GM20000 (cell line): ENCODE measurements around the gene NANS.
"Not testable (repeated sequence)": the region's sequence is repeated elsewhere in the genome, so short reads cannot be mapped to it uniquely, and the experiment has no call there.

ENCODE experiments used
- DNase-seq: peaks from one replicate; pipeline ENCODE4 v3.0.0; 2012; ENCODE audit warnings: low spot score
- CTCF ChIP-seq: IDR thresholded peaks from 2 replicates; pipeline ENCODE4 v1.5.1; 2012; ENCODE audit warnings: mild to moderate bottlenecking, control low read depth; ENCODE audit errors: extremely low read depth, missing control alignments

Gene NANS

GRCh38 chr9:98087420-98088354, 31.2 kb downstream of the NANS start:
- DNase-seq, result no peak
- no peak for TF ChIP-seq CTCF

- not testable (repeated sequence) for DNase-seq
Observed at GRCh38 chr9:98090674-98091073, 34.1 kb downstream of the NANS start.

- no peak for DNase-seq
Observed at GRCh38 chr9:98091735-98092612, 35.4 kb downstream of the NANS start.

GRCh38 chr9:98092613-98092931, 36.0 kb downstream of the NANS start:
- TF ChIP-seq CTCF, result no peak
- no peak for DNase-seq

More at GRCh38 chr9:98091735-98092612, 35.4 kb downstream of the NANS start:
- no peak for TF ChIP-seq CTCF

GRCh38 chr9:98094316-98094715, 37.8 kb downstream of the NANS start:
- no peak for DNase-seq
- TF ChIP-seq CTCF, result no peak

GRCh38 chr9:98094851-98095250, 38.3 kb downstream of the NANS start:
- DNase-seq, result no peak
- no peak for TF ChIP-seq CTCF

- no peak for DNase-seq
- no peak for TF ChIP-seq CTCF
Observed at GRCh38 chr9:98095401-98095800, 38.9 kb downstream of the NANS start.
